Natural killer cell treated with Interleukin-12 subunit alpha and Interleukin-12 subunit beta and Interleukin-15 and Interleukin-18, amount 100 ng/mL, for 72 hours (primary cell): ENCODE results near the gene SIL1. TPM values are rescaled to one million over a fixed set of nuclear protein-coding genes. Genes with fewer than 3 reads are reported as not detected.
"Not testable (repeated sequence)": the region's sequence is repeated elsewhere in the genome, so short reads cannot be mapped to it uniquely, and the experiment has no call there.

Experiments
- ATAC-seq, 2 donors: fragments of 150-1000 bp; cut with Tn5 transposase in 1 of 2; sonication (Bioruptor Pico), chemical (Tn5 transposase) in 1 of 2; 2 replicates each; pipeline ENCODE4 v1.10.0; 2021
- DNase-seq: peaks from one replicate; pipeline ENCODE4 v3.0.0; 2022; ENCODE audit warnings: low spot score
- H3K27ac Mint-ChIP-seq, 2 donors: 1 replicate in 1 of 2; 2 replicates in 1 of 2; pipeline ENCODE4 v1.8.0; 2022; ENCODE audit warnings: mixed read lengths in 2 of 2, mild to moderate bottlenecking in 1 of 2, moderate library complexity in 1 of 2
- H3K27me3 Mint-ChIP-seq, 2 donors: 1 replicate in 1 of 2; 2 replicates in 1 of 2; pipeline ENCODE4 v1.8.0; 2022; ENCODE audit warnings: mixed read lengths in 2 of 2
- H3K36me3 Mint-ChIP-seq: one replicate; pipeline ENCODE4 v1.8.0; 2022; ENCODE audit warnings: mixed read lengths
- H3K4me1 Mint-ChIP-seq, 2 donors: 1 replicate in 1 of 2; 2 replicates in 1 of 2; pipeline ENCODE4 v1.8.0; 2022; ENCODE audit warnings: low read depth in 2 of 2, mixed read lengths in 2 of 2, mild to moderate bottlenecking in 1 of 2
- H3K4me3 Mint-ChIP-seq: one replicate; pipeline ENCODE4 v1.8.0; 2022; ENCODE audit warnings: mixed read lengths
- H3K9me3 Mint-ChIP-seq: 2 replicates; pipeline ENCODE4 v1.8.0; 2022; ENCODE audit warnings: mixed read lengths
- total RNA-seq, 2 donors: library from RNA; stranded (reverse); gene quantifications; one replicate each; pipeline ENCODE4 v1.2.3, GENCODE V29; 2022

SIL1 gene
- total RNA-seq, 2 donors from 2014 or later, result 33.1 to 34.6 TPM

- Mint-ChIP-seq H3K27ac (no peak overlapping the region), H3K4me3 (no peak overlapping the region)
Measured at GRCh38 chr5:139090581-139090980, 107.6 kb downstream of the SIL1 start.

GRCh38 chr5:139088024-139088423 is 110.1 kb downstream of the SIL1 start:
- Mint-ChIP-seq H3K36me3 (peaks cover 11% of the 10 kb centered on the region), H3K4me3 (no peak overlapping the region), H3K9me3 (peaks cover 5% of the 10 kb centered on the region), H3K4me1 (peaks cover 10 to 24% of the 10 kb centered on the region in 2 donors), H3K27me3 (no peaks in the 10 kb centered on the region), H3K27ac (no peak overlapping the region)
- DNase-seq (no peak), ATAC-seq (peak in 1 of 2 donors; percentile 51)

More at GRCh38 chr5:139090581-139090980, 107.6 kb downstream of the SIL1 start:
- peaks cover 2% of the 10 kb centered on the region for H3K36me3 Mint-ChIP-seq
- H3K9me3 Mint-ChIP-seq, result peaks cover under 1% of the 10 kb centered on the region
- no peaks in the 10 kb centered on the region for H3K27me3 Mint-ChIP-seq
- ATAC-seq (no peak), DNase-seq (no peak)
- H3K4me1 Mint-ChIP-seq, result peaks cover 19 to 27% of the 10 kb centered on the region in 2 donors

- no peak for ATAC-seq
- DNase-seq, result no peak
- H3K36me3 Mint-ChIP-seq, result peaks cover 11% of the 10 kb centered on the region
- H3K9me3 Mint-ChIP-seq, result peaks cover 5% of the 10 kb centered on the region
- H3K4me1 Mint-ChIP-seq, result peaks cover 13 to 20% of the 10 kb centered on the region in 2 donors
- no peak overlapping the region for H3K4me3 Mint-ChIP-seq
- no peaks in the 10 kb centered on the region for H3K27me3 Mint-ChIP-seq
- H3K27ac Mint-ChIP-seq, result no peak overlapping the region
Measured at GRCh38 chr5:139082813-139083498, 115.2 kb downstream of the SIL1 start.

GRCh38 chr5:139079991-139080610 is 118.1 kb downstream of the SIL1 start:
- Mint-ChIP-seq H3K27me3 (no peaks in the 10 kb centered on the region), H3K36me3 (peaks cover 4% of the 10 kb centered on the region), H3K9me3 (no peaks in the 10 kb centered on the region), H3K4me1 (peaks cover 10 to 13% of the 10 kb centered on the region in 2 donors), H3K27ac (no peak overlapping the region), H3K4me3 (no peak overlapping the region)
- no peak for ATAC-seq
- DNase-seq, result no peak

GRCh38 chr5:139079225-139079990 is 118.8 kb downstream of the SIL1 start:
- peaks cover 9 to 10% of the 10 kb centered on the region in 2 donors for H3K4me1 Mint-ChIP-seq
- H3K4me3 Mint-ChIP-seq, result no peak overlapping the region
- H3K9me3 Mint-ChIP-seq, result no peaks in the 10 kb centered on the region
- H3K36me3 Mint-ChIP-seq, result no peaks in the 10 kb centered on the region
- no peak for DNase-seq
- H3K27ac Mint-ChIP-seq, result no peak overlapping the region
- ATAC-seq, result no peak
- H3K27me3 Mint-ChIP-seq, result no peaks in the 10 kb centered on the region

- H3K27ac Mint-ChIP-seq, result no peak overlapping the region
- ATAC-seq (no peak), DNase-seq (no peak)
- no peaks in the 10 kb centered on the region for H3K36me3 Mint-ChIP-seq
- H3K9me3 Mint-ChIP-seq, result no peaks in the 10 kb centered on the region
- H3K4me3 Mint-ChIP-seq, result no peak overlapping the region
- H3K4me1 Mint-ChIP-seq, result peaks cover 9 to 10% of the 10 kb centered on the region in 2 donors
- no peaks in the 10 kb centered on the region for H3K27me3 Mint-ChIP-seq
Measured at GRCh38 chr5:139078345-139078744, 119.8 kb downstream of the SIL1 start.

GRCh38 chr5:139077899-139078298 is 120.3 kb downstream of the SIL1 start:
- ATAC-seq, result no peak

GRCh38 chr5:139076111-139076510 is 122.1 kb downstream of the SIL1 start:
- H3K4me1 Mint-ChIP-seq, result peaks cover 9 to 10% of the 10 kb centered on the region in 2 donors
- no peaks in the 10 kb centered on the region for H3K36me3 Mint-ChIP-seq
- H3K9me3 Mint-ChIP-seq, result no peaks in the 10 kb centered on the region
- DNase-seq, result no peak
- H3K27me3 Mint-ChIP-seq, result no peaks in the 10 kb centered on the region
- no peak overlapping the region for H3K27ac Mint-ChIP-seq
- ATAC-seq, result no peak
- H3K4me3 Mint-ChIP-seq, result no peak overlapping the region

More at GRCh38 chr5:139077899-139078298, 120.3 kb downstream of the SIL1 start:
- Mint-ChIP-seq H3K9me3 (no peaks in the 10 kb centered on the region), H3K4me1 (peaks cover 9 to 10% of the 10 kb centered on the region in 2 donors), H3K4me3 (no peak overlapping the region), H3K36me3 (no peaks in the 10 kb centered on the region), H3K27ac (no peak overlapping the region), H3K27me3 (no peaks in the 10 kb centered on the region)
- DNase-seq, result no peak

GRCh38 chr5:139075066-139076050 is 122.8 kb downstream of the SIL1 start:
- no peak for DNase-seq
- Mint-ChIP-seq H3K27ac (no peak overlapping the region), H3K4me3 (no peak overlapping the region), H3K27me3 (no peaks in the 10 kb centered on the region), H3K9me3 (no peaks in the 10 kb centered on the region), H3K36me3 (no peaks in the 10 kb centered on the region), H3K4me1 (peaks cover 9 to 10% of the 10 kb centered on the region in 2 donors)
- ATAC-seq, result no peak

GRCh38 chr5:139073956-139074355 is 124.2 kb downstream of the SIL1 start:
- not testable (repeated sequence) for H3K4me3 Mint-ChIP-seq, DNase-seq, H3K9me3 Mint-ChIP-seq, H3K4me1 Mint-ChIP-seq, H3K36me3 Mint-ChIP-seq, ATAC-seq, H3K27me3 Mint-ChIP-seq, H3K27ac Mint-ChIP-seq

- H3K27me3 Mint-ChIP-seq, result no peaks in the 10 kb centered on the region
- ATAC-seq, result no peak
- DNase-seq, result no peak
- H3K36me3 Mint-ChIP-seq, result no peaks in the 10 kb centered on the region
- H3K9me3 Mint-ChIP-seq, result no peaks in the 10 kb centered on the region
- H3K4me1 Mint-ChIP-seq, result peaks cover 10 to 13% of the 10 kb centered on the region in 2 donors
- H3K27ac Mint-ChIP-seq, result peak overlapping the region in 1 of 2 donors; percentile 24
- H3K4me3 Mint-ChIP-seq, result peak overlapping the region; percentile 1
Measured at GRCh38 chr5:139068494-139069151, 129.5 kb downstream of the SIL1 start.

- H3K4me3 Mint-ChIP-seq, result peak overlapping the region; percentile 1
- H3K4me1 Mint-ChIP-seq, result peaks cover 10 to 13% of the 10 kb centered on the region in 2 donors
- H3K27me3 Mint-ChIP-seq, result no peaks in the 10 kb centered on the region
- no peaks in the 10 kb centered on the region for H3K9me3 Mint-ChIP-seq
- ATAC-seq (no peak), DNase-seq (no peak)
- H3K36me3 Mint-ChIP-seq, result no peaks in the 10 kb centered on the region
- peak overlapping the region in 1 of 2 donors; percentile 24 for H3K27ac Mint-ChIP-seq
Measured at GRCh38 chr5:139068060-139068459, 130.1 kb downstream of the SIL1 start.

GRCh38 chr5:139065306-139065705 is 132.9 kb downstream of the SIL1 start:
- Mint-ChIP-seq H3K9me3 (no peaks in the 10 kb centered on the region), H3K27me3 (no peaks in the 10 kb centered on the region), H3K4me1 (peaks cover 13 to 14% of the 10 kb centered on the region in 2 donors), H3K36me3 (no peaks in the 10 kb centered on the region), H3K27ac (no peak overlapping the region), H3K4me3 (no peak overlapping the region)
- DNase-seq (no peak), ATAC-seq (no peak)
